Epithelial cell of proximal tubule (primary cell): ENCODE results near the gene ATXN10. TPM values are rescaled to one million over a fixed set of nuclear protein-coding genes. Genes with fewer than 3 reads are reported as not detected.

ENCODE experiments used
- DNase-seq: peaks from one replicate; pipeline ENCODE4 v3.0.0-alpha.2; 2011; ENCODE audit warnings: low read depth
- H3K4me3 ChIP-seq: 2 replicates; pipeline ENCODE4 v1.5.1; 2011; ENCODE audit warnings: low read depth, mild to moderate bottlenecking, low read length
- total RNA-seq: library from RNA; depleted of rRNA; stranded (reverse); fragments of >200 nt; gene quantifications from 2 replicates; pipeline ENCODE4 v1.2.3, GENCODE V29; 2015
- TF ChIP-seq, protein P1 (sequence below): conservative IDR thresholded peaks from 2 replicates; pipeline ENCODE4 v1.5.1; 2012; ENCODE audit warnings: low read depth, mild to moderate bottlenecking, low read length

Gene ATXN10
- total RNA-seq, 1 donor from 2014 or later, result 118 TPM

DNA sequence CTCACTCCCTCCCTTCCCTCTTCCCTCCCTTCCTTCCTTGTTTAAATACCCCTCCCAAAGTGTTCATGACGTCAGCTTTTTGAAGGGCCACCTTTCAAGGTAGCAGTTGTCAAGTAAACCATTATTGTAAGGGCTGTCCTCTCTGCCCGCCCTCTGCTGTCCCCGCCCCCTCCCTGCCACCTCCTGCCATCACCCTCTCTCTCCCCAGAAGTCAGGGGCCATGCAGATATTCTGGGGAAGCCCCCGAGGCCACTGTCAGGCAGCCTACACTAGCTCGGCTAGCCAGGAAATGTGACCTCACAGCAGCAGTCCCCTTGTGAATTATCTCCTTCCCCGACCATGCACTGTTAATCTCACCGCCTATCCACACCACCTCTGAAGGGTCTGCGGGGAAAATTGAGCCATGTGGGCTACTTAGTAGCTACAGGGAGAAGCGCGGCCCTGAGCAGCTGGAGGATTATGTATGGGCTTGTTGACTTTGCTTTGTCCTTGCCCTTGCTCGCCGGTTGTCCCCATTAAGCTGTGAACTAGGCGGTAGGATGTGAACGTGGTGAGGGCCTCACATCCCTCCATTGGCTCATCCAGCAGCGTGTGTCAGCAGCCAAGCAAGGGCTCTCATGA is 42.1 kb upstream of the ATXN10 start:
- DNase-seq, result no peak
- H3K4me3 ChIP-seq, result no peak overlapping the region
- TF ChIP-seq, protein P1, sequence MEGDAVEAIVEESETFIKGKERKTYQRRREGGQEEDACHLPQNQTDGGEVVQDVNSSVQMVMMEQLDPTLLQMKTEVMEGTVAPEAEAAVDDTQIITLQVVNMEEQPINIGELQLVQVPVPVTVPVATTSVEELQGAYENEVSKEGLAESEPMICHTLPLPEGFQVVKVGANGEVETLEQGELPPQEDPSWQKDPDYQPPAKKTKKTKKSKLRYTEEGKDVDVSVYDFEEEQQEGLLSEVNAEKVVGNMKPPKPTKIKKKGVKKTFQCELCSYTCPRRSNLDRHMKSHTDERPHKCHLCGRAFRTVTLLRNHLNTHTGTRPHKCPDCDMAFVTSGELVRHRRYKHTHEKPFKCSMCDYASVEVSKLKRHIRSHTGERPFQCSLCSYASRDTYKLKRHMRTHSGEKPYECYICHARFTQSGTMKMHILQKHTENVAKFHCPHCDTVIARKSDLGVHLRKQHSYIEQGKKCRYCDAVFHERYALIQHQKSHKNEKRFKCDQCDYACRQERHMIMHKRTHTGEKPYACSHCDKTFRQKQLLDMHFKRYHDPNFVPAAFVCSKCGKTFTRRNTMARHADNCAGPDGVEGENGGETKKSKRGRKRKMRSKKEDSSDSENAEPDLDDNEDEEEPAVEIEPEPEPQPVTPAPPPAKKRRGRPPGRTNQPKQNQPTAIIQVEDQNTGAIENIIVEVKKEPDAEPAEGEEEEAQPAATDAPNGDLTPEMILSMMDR, result no peak

DNA sequence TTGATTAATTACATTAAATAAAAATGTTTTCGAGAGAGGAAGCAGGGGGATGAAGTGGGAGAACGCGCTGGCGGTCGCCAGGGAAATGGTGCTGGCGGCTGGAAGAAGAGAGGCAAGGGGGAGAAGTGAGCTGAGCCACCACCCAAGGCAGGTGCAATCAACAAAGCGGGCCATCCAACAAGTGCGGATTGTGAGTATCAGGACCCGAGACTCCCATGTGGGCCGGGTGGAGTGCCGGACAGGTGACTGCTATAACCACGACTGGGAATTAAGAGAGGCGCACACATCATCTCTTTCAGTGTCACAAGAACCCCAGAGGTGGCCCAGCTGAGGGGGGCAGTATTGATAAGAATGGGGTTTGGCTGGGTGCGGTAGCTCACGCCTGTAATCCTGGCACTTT is 41.2 kb upstream of the ATXN10 start:
- no peak overlapping the region for H3K4me3 ChIP-seq
- TF ChIP-seq, protein P1, result no peak
- no peak for DNase-seq

DNA sequence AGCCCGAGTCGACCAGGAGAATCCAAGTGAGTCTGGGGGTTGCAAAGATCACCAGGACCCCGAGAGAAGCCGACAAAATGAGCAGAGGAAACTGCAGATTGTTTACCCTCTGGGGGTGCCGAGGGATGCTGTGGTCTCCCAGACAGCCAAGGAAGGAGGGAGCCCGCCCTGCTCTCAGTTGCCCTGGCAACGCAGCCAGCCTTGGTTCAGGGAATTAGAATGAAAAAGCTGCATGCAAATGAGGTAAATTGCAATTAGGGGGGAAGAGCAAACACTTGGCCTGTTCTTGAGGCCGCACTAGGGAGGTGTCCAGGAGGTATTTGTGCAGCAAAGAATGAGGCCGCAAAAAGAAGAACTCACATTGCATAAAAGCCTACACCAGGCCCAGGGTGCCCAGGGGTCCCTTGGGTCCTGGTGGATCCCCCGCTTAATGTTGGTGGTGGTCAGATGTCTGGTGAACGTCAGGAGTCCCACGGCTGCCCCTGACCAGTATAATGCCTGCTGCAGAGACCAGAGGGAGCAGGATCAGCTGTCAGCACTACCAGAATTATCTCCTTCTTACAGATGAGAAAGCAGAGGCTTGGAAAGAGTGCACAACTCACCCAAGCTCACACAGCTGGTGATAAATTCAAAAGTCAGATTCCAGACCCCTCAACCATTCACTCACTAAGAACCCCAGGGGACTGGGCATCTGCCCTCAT is 40.3 kb upstream of the ATXN10 start:
- no peak for DNase-seq
- H3K4me3 ChIP-seq, result no peak overlapping the region
- TF ChIP-seq, protein P1, result no peak

DNA sequence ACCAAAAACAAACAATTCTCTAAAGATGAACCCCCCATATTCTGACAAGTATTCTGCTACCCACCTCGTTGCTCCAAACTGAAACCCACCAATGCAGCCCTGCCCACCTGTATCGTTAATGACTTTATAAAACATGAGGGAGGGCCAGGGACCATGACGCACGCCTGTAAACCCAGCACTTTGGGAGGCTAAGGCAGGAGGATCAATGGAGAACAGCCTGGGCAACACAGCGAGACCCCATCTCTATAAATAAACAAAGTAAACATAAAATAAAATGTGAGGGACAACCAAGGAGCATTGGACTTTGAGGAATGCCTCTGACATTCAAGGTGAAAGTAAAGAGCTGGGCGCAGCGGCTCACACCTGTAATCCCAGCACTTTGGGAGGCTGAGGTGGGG is 39.8 kb upstream of the ATXN10 start:
- DNase-seq, result no peak
- no peak overlapping the region for H3K4me3 ChIP-seq
- TF ChIP-seq, protein P1, result no peak

DNA sequence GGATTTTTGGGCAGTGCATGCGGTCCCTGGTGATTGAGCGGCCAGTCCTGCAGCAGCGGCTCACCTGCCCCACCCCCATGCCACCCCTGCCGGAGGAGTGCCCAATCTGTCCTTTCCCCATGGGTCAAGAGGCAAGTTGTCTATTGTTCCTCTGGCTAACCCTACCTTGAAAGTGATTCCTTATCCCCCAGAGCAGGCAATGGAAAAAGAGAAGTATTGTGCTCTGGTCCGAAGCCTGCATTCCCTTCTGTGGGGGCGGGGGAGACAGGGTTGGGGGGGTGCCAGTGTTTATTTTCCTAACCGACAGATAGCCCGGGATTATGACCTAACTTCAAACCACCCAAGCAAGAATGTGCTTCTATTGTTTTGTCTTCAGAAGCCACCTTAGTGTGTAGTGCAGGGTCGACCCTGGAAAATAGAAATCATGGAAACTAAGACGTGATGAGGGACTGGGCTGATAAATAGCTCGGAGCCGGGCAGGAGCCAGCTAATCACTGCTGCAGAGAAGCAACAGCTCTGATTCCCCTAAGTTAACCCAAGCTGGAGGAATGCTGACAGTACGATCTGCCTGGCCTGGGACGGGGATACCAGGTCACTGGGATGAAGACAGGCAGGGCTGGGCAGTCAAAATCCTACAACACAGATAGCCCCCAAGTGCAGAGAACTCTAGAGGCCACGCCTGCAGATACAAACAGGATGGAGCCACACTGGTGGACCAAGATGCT is 38.7 kb upstream of the ATXN10 start:
- TF ChIP-seq, protein P1, result no peak
- peak overlapping the region; percentile 40 for H3K4me3 ChIP-seq
- DNase-seq, result no peak

DNA sequence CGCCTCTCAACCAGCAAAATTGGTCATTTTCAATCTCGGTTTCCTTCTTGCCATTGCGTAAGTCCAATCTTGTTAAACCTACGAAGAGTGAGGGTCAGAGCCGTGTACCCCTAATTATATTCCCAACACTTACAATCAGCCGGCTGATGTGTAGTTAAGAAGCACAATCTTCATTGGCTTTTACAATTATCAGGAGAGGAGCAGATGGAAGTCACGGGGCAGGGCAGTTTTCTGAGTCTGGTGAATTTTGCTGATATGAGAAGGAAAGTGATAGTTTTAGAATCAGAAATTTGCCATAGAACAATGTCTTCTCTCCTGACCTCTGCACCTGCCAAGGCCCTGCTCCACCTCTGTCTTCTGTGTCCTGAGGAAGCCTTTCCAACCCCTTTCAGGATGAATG is 35.0 kb upstream of the ATXN10 start:
- no peak overlapping the region for H3K4me3 ChIP-seq
- TF ChIP-seq, protein P1, result no peak
- no peak for DNase-seq
